IMR-90 (cell line): ENCODE results near the gene MYO1A. TPM values are rescaled to one million over a fixed set of nuclear protein-coding genes. Genes with fewer than 3 reads are reported as not detected.
"Not testable (repeated sequence)": the region's sequence is repeated elsewhere in the genome, so short reads cannot be mapped to it uniquely, and the experiment has no call there.

Experiments used
- ATAC-seq: fragments of 200-7000 bp; cut with Tn5 transposase; 2 replicates; pipeline ENCODE4 v1.9.1; 2020; ENCODE audit warnings: low read depth, mild to moderate bottlenecking, moderate library complexity
- BruUV-seq: library from RNA; stranded (reverse); fragments of 400-500 nt; replicated peaks from 2 replicates; lab custom pipeline; 2021; lab: Mats Ljungman, UMichigan
- CTCF ChIA-PET: fragments of 300-600 bp; formaldehyde crosslinking; extraction: SDS; loops from one replicate; lab custom pipeline; 2021; ENCODE audit warnings: antibody characterized with exemption; lab: Yijun Ruan, JAX
- POLR2A ChIA-PET: fragments of 300-600 bp; sonication (Branson Sonifier 250); formaldehyde crosslinking; loops from one replicate; lab custom pipeline; 2022; ENCODE audit warnings: antibody characterized with exemption; ENCODE audit not compliant: unreplicated experiment; lab: Charles Lee
- DNase-seq: peaks from one replicate; pipeline ENCODE4 v3.0.0; 2013
- H2AFZ ChIP-seq: replicated peaks from 2 replicates; pipeline ENCODE3; 2013; ENCODE audit warnings: low read length, mild to moderate bottlenecking; ENCODE audit not compliant: poor library complexity
- H2AK5ac ChIP-seq: 2 replicates; pipeline ENCODE4 v1.6.1; 2013; ENCODE audit warnings: low read depth, low read length, inconsistent platforms
- H2AK9ac ChIP-seq: replicated peaks from 2 replicates; pipeline ENCODE3; 2013; ENCODE audit warnings: mild to moderate bottlenecking, low read depth, low read length, moderate library complexity; ENCODE audit not compliant: poor library complexity
- H2BK120ac ChIP-seq: 2 replicates; pipeline ENCODE4 v1.6.1; 2013; ENCODE audit warnings: low read depth, low read length, inconsistent platforms
- H2BK15ac ChIP-seq: 3 replicates; pipeline ENCODE4 v1.6.1; 2013; ENCODE audit warnings: low read depth, low read length, inconsistent platforms
- H2BK20ac ChIP-seq: 2 replicates; pipeline ENCODE4 v1.6.1; 2013; ENCODE audit warnings: low read depth, mild to moderate bottlenecking, inconsistent platforms, low read length, moderate library complexity
- H2BK5ac ChIP-seq: 2 replicates; pipeline ENCODE4 v1.6.1; 2013; ENCODE audit warnings: mild to moderate bottlenecking, low read depth, low read length, inconsistent platforms; ENCODE audit not compliant: poor library complexity, severe bottlenecking
- H3K14ac ChIP-seq: replicated peaks from 2 replicates; pipeline ENCODE4 v1.6.1; 2013; ENCODE audit warnings: low read depth, low read length, inconsistent platforms
- H3K18ac ChIP-seq: 2 replicates; pipeline ENCODE4 v1.6.1; 2013; ENCODE audit warnings: low read depth, low read length, control low read depth
- H3K23ac ChIP-seq: 2 replicates; pipeline ENCODE4 v1.6.1; 2013; ENCODE audit warnings: low read depth, low read length, inconsistent platforms
- H3K27ac ChIP-seq: 2 replicates; pipeline ENCODE4 v1.5.1; 2013; ENCODE audit warnings: mild to moderate bottlenecking, control low read depth, low read length; ENCODE audit not compliant: insufficient read depth
- H3K27me3 ChIP-seq: 2 replicates; pipeline ENCODE4 v1.6.1; 2013; ENCODE audit warnings: low read length; ENCODE audit not compliant: control insufficient read depth, insufficient read depth
- H3K36me3 ChIP-seq: 2 replicates; pipeline ENCODE4 v1.6.1; 2013; ENCODE audit warnings: low read length, mixed read lengths; ENCODE audit not compliant: control insufficient read depth, insufficient read depth
- H3K4ac ChIP-seq: 2 replicates; pipeline ENCODE4 v1.6.1; 2013; ENCODE audit warnings: low read depth, low read length, inconsistent platforms
- H3K4me1 ChIP-seq: 2 replicates; pipeline ENCODE4 v1.6.1; 2013; ENCODE audit warnings: low read length, mixed read lengths; ENCODE audit not compliant: control insufficient read depth, insufficient read depth
- H3K4me2 ChIP-seq: 2 replicates; pipeline ENCODE4 v1.6.1; 2013; ENCODE audit warnings: low read depth, mild to moderate bottlenecking, control low read depth, low read length, moderate library complexity
- H3K4me3 ChIP-seq: 2 replicates; pipeline ENCODE4 v1.5.1; 2013; ENCODE audit warnings: low read depth, mild to moderate bottlenecking, control low read depth, low read length, moderate library complexity; ENCODE audit not compliant: insufficient read depth
- H3K56ac ChIP-seq: 2 replicates; pipeline ENCODE4 v1.6.1; 2013; ENCODE audit warnings: low read length, inconsistent platforms; ENCODE audit not compliant: insufficient read depth; ENCODE audit errors: extremely low read depth
- H3K79me1 ChIP-seq, 2 experiments: 2 replicates each; pipeline ENCODE4 v1.6.1; 2013; ENCODE audit warnings: low read length in 2 of 2, inconsistent platforms in 1 of 2, low read depth in 1 of 2
- H3K9ac ChIP-seq: 2 replicates; pipeline ENCODE4 v1.6.1; 2013; ENCODE audit warnings: low read depth, low read length, control low read depth
- H3K9me1 ChIP-seq: 2 replicates; pipeline ENCODE4 v1.6.1; 2013; ENCODE audit warnings: low read length, inconsistent platforms; ENCODE audit not compliant: insufficient read depth
- H3K9me3 ChIP-seq: 2 replicates; pipeline ENCODE4 v1.6.1; 2013; ENCODE audit warnings: low read length; ENCODE audit not compliant: control insufficient read depth, insufficient read depth
- H4K20me1 ChIP-seq: 2 replicates; pipeline ENCODE4 v1.6.1; 2013; ENCODE audit warnings: low read length, inconsistent platforms; ENCODE audit not compliant: insufficient read depth
- H4K5ac ChIP-seq: 2 replicates; pipeline ENCODE4 v1.6.1; 2013; ENCODE audit warnings: mild to moderate bottlenecking, low read depth, low read length, control low read depth
- H4K8ac ChIP-seq, 2 experiments: 2 replicates each; pipeline ENCODE4 v1.6.1; 2013; ENCODE audit warnings: low read depth in 2 of 2, low read length in 2 of 2, control low read depth in 1 of 2, inconsistent platforms in 1 of 2
- H4K91ac ChIP-seq: 2 replicates; pipeline ENCODE4 v1.6.1; 2013; ENCODE audit warnings: low read depth, low read length, inconsistent platforms; ENCODE audit not compliant: insufficient read depth
- WGBS, 2 experiments: methylation state at CpG; one replicate each; pipeline versions ENCODE4 v1.1.5 to v1.1.7; 2013; ENCODE audit warnings: missing lambda C conversion rate in 2 of 2; ENCODE audit not compliant: insufficient read length in 1 of 2; ENCODE audit errors: extremely low coverage in 2 of 2; 5-methylcytosine and 5-hydroxymethylcytosine counted together
- dilution Hi-C: fragments of 300-500 bp; cut with HindIII; formaldehyde crosslinking; loops from one replicate; pipeline ENCODE4 v1.14.3; 2018; ENCODE audit warnings: low sequenced_read_pairs; ENCODE audit not compliant: unreplicated experiment
- in situ Hi-C: fragments of 300-500 bp; cut with MboI; formaldehyde crosslinking; loops from 3 replicates; pipeline ENCODE4 v1.14.3; 2019; ENCODE audit warnings: low sequenced_read_pairs, inconsistent platforms, mixed read lengths
- intact Hi-C: fragments of 100-400 bp; cut with micrococcal nuclease; formaldehyde crosslinking; loops from 2 replicates; pipeline ENCODE4 v1.10.0; 2022
- polyA plus RNA-seq, 3 experiments: library from polyadenylated mRNA; depleted of rRNA; stranded (reverse); fragments of >200 nt; gene quantifications; 2 replicates each; pipeline ENCODE4 v1.2.3, GENCODE V29; 2012; ENCODE audit warnings: low replicate concordance in 1 of 3
- total RNA-seq: library from RNA; depleted of rRNA; stranded (reverse); fragments of >200 nt; gene quantifications from 2 replicates; pipeline ENCODE4 v1.2.3, GENCODE V29; 2012

MYO1A gene
- total and polyA plus RNA-seq, 2 of the 4 experiments (the other 2 are of a cell fraction) = under 0.01 TPM; not detected in 1

GRCh38 chr12:57053901-57054300 is 4.0 kb upstream of the MYO1A start:
- not testable (repeated sequence) for H3K4me3 ChIP-seq, H2AK9ac ChIP-seq
- in situ Hi-C loops = loop anchor here (5.0 kb wide), 1 partner anchor 37 kb away; the partner anchor contains the start of gene TAC3

GRCh38 chr12:57053146-57053545 is 3.2 kb upstream of the MYO1A start:
- ATAC-seq, H3K18ac ChIP-seq, H3K79me1 ChIP-seq, H3K36me3 ChIP-seq, H2AK9ac ChIP-seq, H4K91ac ChIP-seq, H2AFZ ChIP-seq, POLR2A ChIA-PET, CTCF ChIA-PET, H3K4me2 ChIP-seq, H3K27ac ChIP-seq, H3K4me3 ChIP-seq, intact Hi-C loops, H3K9me1 ChIP-seq, H2BK120ac ChIP-seq, H4K8ac ChIP-seq, H3K27me3 ChIP-seq, H4K20me1 ChIP-seq, BruUV-seq, H3K23ac ChIP-seq, H2AK5ac ChIP-seq, H2BK5ac ChIP-seq, H3K4me1 ChIP-seq, H3K9ac ChIP-seq, H2BK15ac ChIP-seq, H3K56ac ChIP-seq, H2BK20ac ChIP-seq, H3K9me3 ChIP-seq, H3K14ac ChIP-seq, H4K5ac ChIP-seq, DNase-seq, dilution Hi-C loops, H3K4ac ChIP-seq: not testable (repeated sequence)
- WGBS, 2 experiments = no CpG with 5 or more reads among the region's 4 CpGs
- in situ Hi-C loops = loop anchor here (5.0 kb wide), 1 partner anchor 36 kb away; the partner anchor contains the start of gene TAC3

More at GRCh38 chr12:57053901-57054300, 4.0 kb upstream of the MYO1A start:
- H4K91ac ChIP-seq, H3K14ac ChIP-seq, H2AK5ac ChIP-seq, H4K5ac ChIP-seq, H3K4me2 ChIP-seq, DNase-seq, H3K9me1 ChIP-seq, H3K4ac ChIP-seq, dilution Hi-C loops, H3K27me3 ChIP-seq, H3K79me1 ChIP-seq, POLR2A ChIA-PET, CTCF ChIA-PET, BruUV-seq, H4K20me1 ChIP-seq, H3K56ac ChIP-seq, H2BK120ac ChIP-seq, H3K9ac ChIP-seq, H2BK5ac ChIP-seq, ATAC-seq, H3K9me3 ChIP-seq, H3K4me1 ChIP-seq, H4K8ac ChIP-seq, H3K36me3 ChIP-seq, H2BK20ac ChIP-seq, H2AFZ ChIP-seq, H3K27ac ChIP-seq, H3K18ac ChIP-seq, intact Hi-C loops, H3K23ac ChIP-seq, H2BK15ac ChIP-seq: not testable (repeated sequence)
- WGBS, 2 experiments = no CpG with 5 or more reads among the region's 4 CpGs
